B cell (primary cell): Measurements from ENCODE around the gene BMP6. TPM values are rescaled to one million over a fixed set of nuclear protein-coding genes. Genes with fewer than 3 reads are reported as not detected.

Source experiments
- ATAC-seq: fragments of 200-7000 bp; cut with Tn5 transposase; one replicate; pipeline ENCODE4 v1.10.0; 2021; ENCODE audit warnings: low read depth, mild to moderate bottlenecking, moderate number of reproducible peaks, moderate library complexity
- CTCF ChIA-PET: fragments of 350-600 bp; sonication (Branson Sonifier 250); formaldehyde crosslinking; loops from one replicate; lab custom pipeline; 2021; ENCODE audit warnings: antibody characterized with exemption, inconsistent platforms; lab: Charles Lee
- POLR2A ChIA-PET: fragments of 350-600 bp; sonication (Branson Sonifier 250); formaldehyde crosslinking; loops from one replicate; lab custom pipeline; 2021; ENCODE audit warnings: antibody characterized with exemption; lab: Charles Lee
- DNase-seq: peaks from one replicate; pipeline ENCODE4 v3.0.0; 2013
- H2AFZ ChIP-seq: 2 replicates; pipeline ENCODE4 v1.6.1; 2012; ENCODE audit warnings: mild to moderate bottlenecking, low read depth, low read length; ENCODE audit not compliant: insufficient read depth, poor library complexity, severe bottlenecking
- H3K27ac ChIP-seq, 2 donors: 1 replicate in 1 of 2; 2 replicates in 1 of 2; pipeline ENCODE4 v1.5.1; 2012 to 2013; ENCODE audit warnings: low read length in 2 of 2, mild to moderate bottlenecking in 2 of 2, moderate library complexity in 1 of 2
- H3K27me3 ChIP-seq, 4 experiments: fragments of 200-600 bp in 1 of 4; sonication (generic) in 1 of 4; replicated peaks in 1 of 4; 1 replicate in 2 of 4; 2 replicates in 2 of 4; pipeline versions ENCODE4 v1.6.1 to v1.7.0; 2013 to 2016; ENCODE audit warnings: low read length in 3 of 4, mild to moderate bottlenecking in 2 of 4, mixed read lengths in 1 of 4, moderate library complexity in 1 of 4; ENCODE audit not compliant: insufficient read depth in 4 of 4, control insufficient read depth in 3 of 4; ENCODE audit errors: control extremely low read depth in 1 of 4
- H3K36me3 ChIP-seq, 2 experiments: replicated peaks in 1 of 2; 1 replicate in 1 of 2; 2 replicates in 1 of 2; pipeline versions ENCODE4 v1.6.1 to v1.7.1; 2013; ENCODE audit warnings: low read length in 1 of 2; ENCODE audit not compliant: insufficient read depth in 2 of 2, control insufficient read depth in 1 of 2; ENCODE audit errors: control extremely low read depth in 1 of 2, extremely low read depth in 1 of 2
- H3K4me1 ChIP-seq, 2 donors: fragments of 200-600 bp in 1 of 2; sonication (generic) in 1 of 2; 1 replicate in 1 of 2; 2 replicates in 1 of 2; pipeline versions ENCODE4 v1.5.1 to v1.6.1; 2013 to 2017; ENCODE audit warnings: low read length in 2 of 2; ENCODE audit not compliant: control insufficient read depth in 2 of 2, insufficient read depth in 2 of 2
- H3K4me2 ChIP-seq: replicated peaks from 2 replicates; pipeline ENCODE3; 2012; ENCODE audit warnings: mild to moderate bottlenecking, low read depth, low read length; ENCODE audit not compliant: poor library complexity, severe bottlenecking
- H3K4me3 ChIP-seq, 5 experiments: fragments of 200-600 bp in 1 of 5; sonication (generic) in 1 of 5; 1 replicate in 3 of 5; 2 replicates in 2 of 5; pipeline versions ENCODE4 v1.5.1 to v1.7.0; 2011 to 2016; ENCODE audit warnings: low read length in 4 of 5, mild to moderate bottlenecking in 4 of 5, low read depth in 2 of 5, control low read depth in 1 of 5, moderate library complexity in 1 of 5; ENCODE audit not compliant: insufficient read depth in 1 of 5; ENCODE audit errors: control extremely low read depth in 1 of 5, extremely low read depth in 1 of 5
- H3K79me2 ChIP-seq: fragments of 200-600 bp; sonication (generic); one replicate; pipeline ENCODE4 v1.6.0; 2016; ENCODE audit warnings: low read length; ENCODE audit not compliant: control insufficient read depth, insufficient read depth
- H3K9ac ChIP-seq: fragments of 200-600 bp; sonication (generic); 2 replicates; pipeline ENCODE4 v1.6.1; 2017; ENCODE audit warnings: mild to moderate bottlenecking, low read length, moderate library complexity
- H3K9me3 ChIP-seq, 3 donors: one replicate each; pipeline versions ENCODE4 v1.6.1 to v1.7.1; 2013; ENCODE audit warnings: low read length in 2 of 3; ENCODE audit not compliant: control insufficient read depth in 2 of 3, insufficient read depth in 1 of 3; ENCODE audit errors: control extremely low read depth in 1 of 3
- H4K20me1 ChIP-seq: 2 replicates; pipeline ENCODE4 v1.6.0; 2012; ENCODE audit warnings: mild to moderate bottlenecking, low read length; ENCODE audit not compliant: insufficient read depth, control insufficient read depth, poor library complexity, severe bottlenecking
- H3K27ac Mint-ChIP-seq: one replicate; pipeline ENCODE4 v1.8.0; 2021; ENCODE audit warnings: mixed read lengths
- H3K27me3 Mint-ChIP-seq: one replicate; pipeline ENCODE4 v1.8.0; 2021; ENCODE audit warnings: mixed read lengths
- H3K4me1 Mint-ChIP-seq: one replicate; pipeline ENCODE4 v1.8.0; 2021; ENCODE audit warnings: mixed read lengths
- H3K4me3 Mint-ChIP-seq: one replicate; pipeline ENCODE4 v1.8.0; 2021; ENCODE audit warnings: mixed read lengths
- H3K9me3 Mint-ChIP-seq: one replicate; pipeline ENCODE4 v1.8.0; 2022; ENCODE audit warnings: mixed read lengths; ENCODE audit not compliant: insufficient read depth
- EZH2 ChIP-seq: IDR thresholded peaks from 2 replicates; pipeline ENCODE4 v1.6.1; 2012; ENCODE audit warnings: borderline replicate concordance, low read depth, mild to moderate bottlenecking, moderate library complexity, low read length; ENCODE audit not compliant: insufficient read depth, poor library complexity, severe bottlenecking
- WGBS: methylation state at CpG from one replicate; pipeline ENCODE4 v1.1.5; 2013; ENCODE audit warnings: missing lambda C conversion rate; ENCODE audit not compliant: insufficient coverage; 5-methylcytosine and 5-hydroxymethylcytosine counted together
- intact Hi-C: fragments of 100-400 bp; cut with micrococcal nuclease; formaldehyde crosslinking; loops from one replicate; pipeline ENCODE4 v1.10.0; 2022
- polyA plus RNA-seq: library from polyadenylated mRNA; depleted of rRNA; stranded (reverse); fragments of >200 nt; gene quantifications from 2 replicates; pipeline ENCODE4 v1.2.3, GENCODE V29; 2012
- total RNA-seq, 2 donors: library from RNA; stranded (reverse); fragments of 120-200 nt in 1 of 2; gene quantifications; 1 replicate in 1 of 2; 2 replicates in 1 of 2; pipeline versions ENCODE4 v1.2.3 to v1.2.4, GENCODE V29; 2013 to 2022
- TF ChIP-seq, protein P1 (sequence below): fragments of 200-600 bp; IDR thresholded peaks from one replicate; pipeline ENCODE4 v1.8.0; 2022; ENCODE audit warnings: antibody characterized with exemption, mild to moderate bottlenecking

BMP6 gene
- total and polyA plus RNA-seq, 2 donors (not counting 1 experiment from before 2014, with no cell fraction given), result 0.43 to 2.9 TPM

DNA sequence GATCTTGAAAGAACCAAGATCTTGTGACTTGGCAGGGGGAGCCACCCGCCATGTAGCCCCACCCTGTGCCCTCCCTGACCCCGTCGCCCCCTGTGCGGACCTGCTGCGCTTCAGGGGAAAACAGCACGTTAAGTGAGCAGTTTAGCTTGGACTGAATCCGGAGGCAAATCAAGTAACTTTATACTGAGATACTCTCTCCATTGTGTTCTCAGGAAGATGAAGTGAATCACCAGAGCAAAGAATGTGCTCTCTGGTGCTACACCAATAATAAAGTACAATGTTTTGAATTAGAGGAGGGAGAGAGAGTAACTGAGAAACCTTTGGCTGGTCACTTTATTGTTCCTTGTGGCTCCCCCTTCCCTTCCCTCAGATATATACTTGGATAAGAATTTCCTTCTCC is 101.2 kb downstream of the BMP6 start:
- TF ChIP-seq, protein P1, sequence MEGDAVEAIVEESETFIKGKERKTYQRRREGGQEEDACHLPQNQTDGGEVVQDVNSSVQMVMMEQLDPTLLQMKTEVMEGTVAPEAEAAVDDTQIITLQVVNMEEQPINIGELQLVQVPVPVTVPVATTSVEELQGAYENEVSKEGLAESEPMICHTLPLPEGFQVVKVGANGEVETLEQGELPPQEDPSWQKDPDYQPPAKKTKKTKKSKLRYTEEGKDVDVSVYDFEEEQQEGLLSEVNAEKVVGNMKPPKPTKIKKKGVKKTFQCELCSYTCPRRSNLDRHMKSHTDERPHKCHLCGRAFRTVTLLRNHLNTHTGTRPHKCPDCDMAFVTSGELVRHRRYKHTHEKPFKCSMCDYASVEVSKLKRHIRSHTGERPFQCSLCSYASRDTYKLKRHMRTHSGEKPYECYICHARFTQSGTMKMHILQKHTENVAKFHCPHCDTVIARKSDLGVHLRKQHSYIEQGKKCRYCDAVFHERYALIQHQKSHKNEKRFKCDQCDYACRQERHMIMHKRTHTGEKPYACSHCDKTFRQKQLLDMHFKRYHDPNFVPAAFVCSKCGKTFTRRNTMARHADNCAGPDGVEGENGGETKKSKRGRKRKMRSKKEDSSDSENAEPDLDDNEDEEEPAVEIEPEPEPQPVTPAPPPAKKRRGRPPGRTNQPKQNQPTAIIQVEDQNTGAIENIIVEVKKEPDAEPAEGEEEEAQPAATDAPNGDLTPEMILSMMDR, result no peak
- no peak for TF ChIP-seq EZH2
- Histone ChIP-seq H4K20me1 (no peaks in the 10 kb centered on the region), H3K9ac (no peak overlapping the region), H2AFZ (no peak overlapping the region), H3K4me3 (no peak overlapping the region), H3K27ac (no peak overlapping the region), H3K36me3 (no peaks in the 10 kb centered on the region), H3K9me3 (peaks cover 0 to 11% (median 0%) of the 10 kb centered on the region in 3 donors), H3K79me2 (no peaks in the 10 kb centered on the region), H3K4me1 (no peaks in the 10 kb centered on the region), H3K4me2 (no peak overlapping the region), H3K27me3 (peaks cover 0 to 19% (median 0%) of the 10 kb centered on the region in 4 experiments)
- no peak for DNase-seq
- no peaks in the 10 kb centered on the region for H3K4me1 Mint-ChIP-seq
- ChIA-PET CTCF (no interaction called here), POLR2A (no interaction called here)
- no peak overlapping the region for H3K4me3 Mint-ChIP-seq
- H3K9me3 Mint-ChIP-seq, result peaks cover 11% of the 10 kb centered on the region
- intact Hi-C loops, result no loop called here
- peaks cover 38% of the 10 kb centered on the region for H3K27me3 Mint-ChIP-seq
- WGBS, result 98% methylated on average over 4 of the region's 7 CpGs
- ATAC-seq, result no peak
- H3K27ac Mint-ChIP-seq, result no peak overlapping the region

DNA sequence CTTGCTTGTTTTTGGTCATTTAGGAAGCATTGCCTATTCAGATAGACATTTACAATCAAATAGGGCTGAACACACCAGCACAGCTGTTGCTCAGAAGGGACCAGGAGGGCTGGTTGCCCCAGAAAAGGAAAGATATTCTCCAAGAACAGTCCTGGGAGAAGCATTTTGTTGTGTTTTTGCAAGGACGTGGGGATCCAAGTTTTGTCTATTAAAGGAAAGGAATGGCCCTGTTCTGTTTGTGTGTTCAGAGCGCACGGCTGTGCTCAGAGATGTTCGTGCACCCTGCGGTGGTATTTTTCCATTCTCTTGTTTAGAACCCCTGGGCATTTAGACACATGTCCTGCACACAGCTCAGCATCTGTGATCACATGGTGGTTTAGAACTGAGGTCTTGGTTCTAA is 102.2 kb downstream of the BMP6 start:
- TF ChIP-seq, protein P1, result no peak
- no peak for TF ChIP-seq EZH2
- H3K4me2 ChIP-seq, result no peak overlapping the region
- Mint-ChIP-seq H3K4me3 (no peak overlapping the region), H3K9me3 (peaks cover 11% of the 10 kb centered on the region), H3K4me1 (no peaks in the 10 kb centered on the region), H3K27me3 (peaks cover 39% of the 10 kb centered on the region), H3K27ac (no peak overlapping the region)
- H3K4me3 ChIP-seq, result no peak overlapping the region
- no peaks in the 10 kb centered on the region for H4K20me1 ChIP-seq
- H3K9me3 ChIP-seq, result peaks cover 0 to 11% (median 0%) of the 10 kb centered on the region in 3 donors
- H3K36me3 ChIP-seq, result no peaks in the 10 kb centered on the region
- no peak for DNase-seq
- no peak overlapping the region for H2AFZ ChIP-seq
- ChIA-PET CTCF (no interaction called here), POLR2A (no interaction called here)
- intact Hi-C loops, result no loop called here
- no peaks in the 10 kb centered on the region for H3K4me1 ChIP-seq
- no CpG with 5 or more reads among the region's 5 CpGs for WGBS
- H3K79me2 ChIP-seq, result no peaks in the 10 kb centered on the region
- no peak overlapping the region for H3K9ac ChIP-seq
- H3K27me3 ChIP-seq, result peaks cover 0 to 13% (median 0%) of the 10 kb centered on the region in 4 experiments
- no peak for ATAC-seq
- H3K27ac ChIP-seq, result no peak overlapping the region
